Measurements from ENCODE around the gene MAP3K20. TPM values are rescaled to one million over a fixed set of nuclear protein-coding genes. Genes with fewer than 3 reads are reported as not detected.

Gene MAP3K20
- total RNA-seq, 1 donor from 2014 or later = 429 TPM

GRCh38 chr2:173311844-173312606 is 236.4 kb downstream of the MAP3K20 start:
- no peak for DNase-seq
- intact Hi-C loops (cut with micrococcal nuclease) = no loop called here
- no peak for ATAC-seq

Data from left ventricle myocardium superior (tissue), 1 donor.